ENCODE measurements around the gene CCDC51.

- TF ChIP-seq, protein P1, sequence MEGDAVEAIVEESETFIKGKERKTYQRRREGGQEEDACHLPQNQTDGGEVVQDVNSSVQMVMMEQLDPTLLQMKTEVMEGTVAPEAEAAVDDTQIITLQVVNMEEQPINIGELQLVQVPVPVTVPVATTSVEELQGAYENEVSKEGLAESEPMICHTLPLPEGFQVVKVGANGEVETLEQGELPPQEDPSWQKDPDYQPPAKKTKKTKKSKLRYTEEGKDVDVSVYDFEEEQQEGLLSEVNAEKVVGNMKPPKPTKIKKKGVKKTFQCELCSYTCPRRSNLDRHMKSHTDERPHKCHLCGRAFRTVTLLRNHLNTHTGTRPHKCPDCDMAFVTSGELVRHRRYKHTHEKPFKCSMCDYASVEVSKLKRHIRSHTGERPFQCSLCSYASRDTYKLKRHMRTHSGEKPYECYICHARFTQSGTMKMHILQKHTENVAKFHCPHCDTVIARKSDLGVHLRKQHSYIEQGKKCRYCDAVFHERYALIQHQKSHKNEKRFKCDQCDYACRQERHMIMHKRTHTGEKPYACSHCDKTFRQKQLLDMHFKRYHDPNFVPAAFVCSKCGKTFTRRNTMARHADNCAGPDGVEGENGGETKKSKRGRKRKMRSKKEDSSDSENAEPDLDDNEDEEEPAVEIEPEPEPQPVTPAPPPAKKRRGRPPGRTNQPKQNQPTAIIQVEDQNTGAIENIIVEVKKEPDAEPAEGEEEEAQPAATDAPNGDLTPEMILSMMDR (IDR thresholded peaks at IDR 0.05): no peak
- TF ChIP-seq POLR2A (IDR thresholded peaks at IDR 0.05) (no peak), POLR2AphosphoS5 (IDR thresholded peaks at IDR 0.05; ENCODE audit: insufficient read depth in 1 of 2, low read depth in 1 of 2) (peak in 1 of 2 donors; percentile 16)
Measured at GRCh38 chr3:48399387-48400172, 40.3 kb downstream of the CCDC51 start.
